Stimulated activated CD8-positive, alpha-beta memory T cell treated with anti-CD3 and anti-CD28 coated beads, Interleukin-15, amount 100 ng/mL, for 24 hours (primary cell): ENCODE data around the gene CYB5B.
"Not testable (repeated sequence)": the region's sequence is repeated elsewhere in the genome, so short reads cannot be mapped to it uniquely, and the experiment has no call there.

Experiments
- DNase-seq: peaks from one replicate; pipeline ENCODE4 v3.0.0-alpha.2; 2020; ENCODE audit warnings: low read depth

The CYB5B gene

GRCh38 chr16:69408475-69408874 is 15.9 kb upstream of the CYB5B start:
- DNase-seq: no peak

GRCh38 chr16:69410219-69410990 is 14.0 kb upstream of the CYB5B start:
- no peak for DNase-seq

- no peak for DNase-seq
Measured at GRCh38 chr16:69411064-69411985, 13.1 kb upstream of the CYB5B start.

- no peak for DNase-seq
Measured at GRCh38 chr16:69412287-69412686, 12.1 kb upstream of the CYB5B start.

- DNase-seq: no peak
Measured at GRCh38 chr16:69413045-69413664, 11.3 kb upstream of the CYB5B start.

- DNase-seq: no peak
Measured at GRCh38 chr16:69417520-69418199, 6.8 kb upstream of the CYB5B start.

GRCh38 chr16:69419956-69420355 is 4.5 kb upstream of the CYB5B start:
- no peak for DNase-seq

- no peak for DNase-seq
Measured at GRCh38 chr16:69423189-69423588, 1.2 kb upstream of the CYB5B start.

- no peak for DNase-seq
Measured at GRCh38 chr16:69424935-69425784, 741 bp downstream of the CYB5B start.

- no peak for DNase-seq
Measured at GRCh38 chr16:69428652-69429051, 4.2 kb downstream of the CYB5B start.

- not testable (repeated sequence) for DNase-seq
Measured at GRCh38 chr16:69429058-69429640, 4.7 kb downstream of the CYB5B start.

- DNase-seq: no peak
Measured at GRCh38 chr16:69431948-69432468, 7.6 kb downstream of the CYB5B start.

- no peak for DNase-seq
Measured at GRCh38 chr16:69434066-69434465, 9.6 kb downstream of the CYB5B start.

- no peak for DNase-seq
Measured at GRCh38 chr16:69435977-69436820, 11.8 kb downstream of the CYB5B start.

- DNase-seq: no peak
Measured at GRCh38 chr16:69436896-69437295, 12.5 kb downstream of the CYB5B start.

GRCh38 chr16:69438465-69438864 is 14.0 kb downstream of the CYB5B start:
- no peak for DNase-seq

- no peak for DNase-seq
Measured at GRCh38 chr16:69440250-69440649, 15.8 kb downstream of the CYB5B start.

GRCh38 chr16:69441030-69441429 is 16.6 kb downstream of the CYB5B start:
- DNase-seq: not testable (repeated sequence)

GRCh38 chr16:69443927-69444631 is 19.7 kb downstream of the CYB5B start:
- no peak for DNase-seq
